Keratinocyte (primary cell): ENCODE results near the gene SACS. TPM values are rescaled to one million over a fixed set of nuclear protein-coding genes. Genes with fewer than 3 reads are reported as not detected.

ENCODE experiments used
- DNase-seq: peaks from one replicate; pipeline ENCODE4 v3.0.0-alpha.2; 2011; ENCODE audit warnings: low read depth, missing footprints, low spot score
- FAIRE-seq: peaks from 2 replicates; lab custom pipeline; 2011; peaks lifted over from hg19 to GRCh38; lab: Jason Lieb, UNC
- H2AFZ ChIP-seq: 2 replicates; pipeline ENCODE4 v1.6.0; 2012; ENCODE audit warnings: low read length, control low read depth, inconsistent platforms; ENCODE audit not compliant: control insufficient read depth
- H3K27ac ChIP-seq: 2 replicates; pipeline ENCODE4 v1.5.1; 2011; ENCODE audit warnings: low read length; ENCODE audit not compliant: control insufficient read depth, insufficient read depth
- H3K27me3 ChIP-seq: 3 replicates; pipeline ENCODE4 v1.6.0; 2011; ENCODE audit warnings: low read length; ENCODE audit not compliant: control insufficient read depth, insufficient read depth; ENCODE audit errors: extremely low read depth
- H3K36me3 ChIP-seq, 2 experiments: 2 replicates in 1 of 2; 3 replicates in 1 of 2; pipeline ENCODE4 v1.5.1; 2011; ENCODE audit warnings: low read length in 2 of 2, mild to moderate bottlenecking in 1 of 2; ENCODE audit not compliant: control insufficient read depth in 2 of 2, insufficient read depth in 2 of 2; ENCODE audit errors: extremely low read depth in 1 of 2
- H3K4me1 ChIP-seq: 3 replicates; pipeline ENCODE4 v1.5.1; 2011; ENCODE audit warnings: low read length; ENCODE audit not compliant: control insufficient read depth, insufficient read depth; ENCODE audit errors: extremely low read depth
- H3K4me2 ChIP-seq: 3 replicates; pipeline ENCODE4 v1.6.0; 2011; ENCODE audit warnings: low read depth, low read length; ENCODE audit not compliant: control insufficient read depth, insufficient read depth; ENCODE audit errors: extremely low read depth
- H3K4me3 ChIP-seq, 3 experiments: fragments of 200-600 bp in 1 of 3; sonication (generic) in 1 of 3; 2 replicates in 2 of 3; 3 replicates in 1 of 3; pipeline ENCODE4 v1.5.1; 2011 to 2016; ENCODE audit warnings: low read length in 3 of 3, mild to moderate bottlenecking in 3 of 3, control low read depth in 2 of 3, inconsistent platforms in 1 of 3, low read depth in 1 of 3, mixed read lengths in 1 of 3, mixed run types in 1 of 3, moderate library complexity in 1 of 3; ENCODE audit not compliant: control insufficient read depth in 2 of 3, insufficient read depth in 2 of 3; ENCODE audit errors: extremely low read depth in 1 of 3
- H3K79me2 ChIP-seq: 2 replicates; pipeline ENCODE4 v1.6.0; 2012; ENCODE audit warnings: low read length; ENCODE audit not compliant: control insufficient read depth, insufficient read depth
- H3K9ac ChIP-seq: 3 replicates; pipeline ENCODE4 v1.6.0; 2011; ENCODE audit warnings: low read length; ENCODE audit not compliant: control insufficient read depth, insufficient read depth; ENCODE audit errors: extremely low read depth
- H3K9me1 ChIP-seq: 3 replicates; pipeline ENCODE4 v1.6.0; 2011; ENCODE audit warnings: low read length; ENCODE audit not compliant: control insufficient read depth, insufficient read depth; ENCODE audit errors: extremely low read depth
- H3K9me3 ChIP-seq: 2 replicates; pipeline ENCODE4 v1.5.1; 2012; ENCODE audit warnings: low read depth, low read length; ENCODE audit not compliant: control insufficient read depth
- H4K20me1 ChIP-seq: 3 replicates; pipeline ENCODE4 v1.6.0; 2011; ENCODE audit warnings: low read length; ENCODE audit not compliant: control insufficient read depth, insufficient read depth; ENCODE audit errors: extremely low read depth
- EZH2 ChIP-seq: IDR thresholded peaks from one replicate; pipeline ENCODE4 v1.6.1; 2012; ENCODE audit warnings: inconsistent platforms, mild to moderate bottlenecking, low read length, moderate library complexity
- dilution Hi-C: fragments of 300-500 bp; cut with MboI; formaldehyde crosslinking; loops from one replicate; pipeline ENCODE4 v1.7.0; 2020; ENCODE audit warnings: low sequenced_read_pairs; ENCODE audit not compliant: extremely low pct_ligation_motif_present
- polyA plus RNA-seq, 5 experiments: library from polyadenylated mRNA; depleted of rRNA in 3 of 5; stranded (reverse) in 3 of 5; stranded (forward) in 1 of 5; unstranded in 1 of 5; fragments of >200 nt; gene quantifications; 1 replicate in 1 of 5; 2 replicates in 3 of 5; 3 replicates in 1 of 5; pipeline versions ENCODE4 v1.2.1 to v1.2.3, GENCODE V29; 2011 to 2012; ENCODE audit warnings: missing spikeins in 2 of 5, low read depth in 1 of 5, low replicate concordance in 1 of 5
- TF ChIP-seq, protein P1 (sequence below), 3 experiments: IDR thresholded peaks in 1 of 3; conservative IDR thresholded peaks in 1 of 3; optimal IDR thresholded peaks in 1 of 3; 2 replicates in 2 of 3; 3 replicates in 1 of 3; pipeline versions ENCODE3 to v1.5.1; 2011; ENCODE audit warnings: low read length in 3 of 3, mild to moderate bottlenecking in 3 of 3, moderate library complexity in 2 of 3, control low read depth in 1 of 3, inconsistent platforms in 1 of 3; ENCODE audit not compliant: insufficient read depth in 2 of 3; ENCODE audit errors: extremely low read depth in 1 of 3

The SACS gene
- polyA plus RNA-seq, 1 donor (not counting 4 experiments of a cell fraction or from before 2014, with no cell fraction given): 13.5 TPM

DNA sequence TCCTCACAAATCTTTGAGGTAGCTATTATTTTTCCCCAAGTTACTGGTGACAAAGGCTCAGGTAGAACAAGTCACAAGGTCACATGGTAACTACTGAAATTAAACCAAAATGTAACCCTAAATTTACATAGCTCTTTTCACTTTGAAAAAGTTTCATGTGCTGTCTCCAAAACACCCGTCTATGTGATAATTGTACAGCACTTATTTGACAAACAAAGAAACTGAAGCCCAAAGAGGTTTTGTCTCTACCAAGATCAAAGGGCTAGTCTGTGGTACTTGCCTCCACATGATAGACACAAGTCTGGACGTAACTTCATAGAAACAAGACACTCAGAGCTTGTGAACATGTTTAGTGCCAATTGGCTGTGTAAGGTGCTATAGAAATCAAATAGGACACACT is 108.3 kb downstream of the SACS start:
- Histone ChIP-seq H3K4me3 (no peak overlapping the region), H3K27me3 (no peaks in the 10 kb centered on the region), H3K4me2 (no peak overlapping the region), H2AFZ (no peak overlapping the region), H3K27ac (no peak overlapping the region), H4K20me1 (no peaks in the 10 kb centered on the region), H3K9me1 (no peaks in the 10 kb centered on the region), H3K4me1 (peaks cover 26% of the 10 kb centered on the region), H3K9ac (no peak overlapping the region), H3K36me3 (no peaks in the 10 kb centered on the region), H3K9me3 (no peaks in the 10 kb centered on the region), H3K79me2 (no peaks in the 10 kb centered on the region)
- FAIRE-seq (peak; percentile 46), DNase-seq (no peak)
- dilution Hi-C loops: no loop called here
- TF ChIP-seq EZH2: no peak
- TF ChIP-seq, protein P1, sequence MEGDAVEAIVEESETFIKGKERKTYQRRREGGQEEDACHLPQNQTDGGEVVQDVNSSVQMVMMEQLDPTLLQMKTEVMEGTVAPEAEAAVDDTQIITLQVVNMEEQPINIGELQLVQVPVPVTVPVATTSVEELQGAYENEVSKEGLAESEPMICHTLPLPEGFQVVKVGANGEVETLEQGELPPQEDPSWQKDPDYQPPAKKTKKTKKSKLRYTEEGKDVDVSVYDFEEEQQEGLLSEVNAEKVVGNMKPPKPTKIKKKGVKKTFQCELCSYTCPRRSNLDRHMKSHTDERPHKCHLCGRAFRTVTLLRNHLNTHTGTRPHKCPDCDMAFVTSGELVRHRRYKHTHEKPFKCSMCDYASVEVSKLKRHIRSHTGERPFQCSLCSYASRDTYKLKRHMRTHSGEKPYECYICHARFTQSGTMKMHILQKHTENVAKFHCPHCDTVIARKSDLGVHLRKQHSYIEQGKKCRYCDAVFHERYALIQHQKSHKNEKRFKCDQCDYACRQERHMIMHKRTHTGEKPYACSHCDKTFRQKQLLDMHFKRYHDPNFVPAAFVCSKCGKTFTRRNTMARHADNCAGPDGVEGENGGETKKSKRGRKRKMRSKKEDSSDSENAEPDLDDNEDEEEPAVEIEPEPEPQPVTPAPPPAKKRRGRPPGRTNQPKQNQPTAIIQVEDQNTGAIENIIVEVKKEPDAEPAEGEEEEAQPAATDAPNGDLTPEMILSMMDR (optimal IDR thresholded peaks at IDR 0.05 in 1 of 3, IDR thresholded peaks at IDR 0.05 in 1 of 3, conservative IDR thresholded peaks at IDR 0.05 in 1 of 3; ENCODE audit: extremely low read depth in 1 of 3, insufficient read depth in 2 of 3, low read length in 3 of 3): no peak

DNA sequence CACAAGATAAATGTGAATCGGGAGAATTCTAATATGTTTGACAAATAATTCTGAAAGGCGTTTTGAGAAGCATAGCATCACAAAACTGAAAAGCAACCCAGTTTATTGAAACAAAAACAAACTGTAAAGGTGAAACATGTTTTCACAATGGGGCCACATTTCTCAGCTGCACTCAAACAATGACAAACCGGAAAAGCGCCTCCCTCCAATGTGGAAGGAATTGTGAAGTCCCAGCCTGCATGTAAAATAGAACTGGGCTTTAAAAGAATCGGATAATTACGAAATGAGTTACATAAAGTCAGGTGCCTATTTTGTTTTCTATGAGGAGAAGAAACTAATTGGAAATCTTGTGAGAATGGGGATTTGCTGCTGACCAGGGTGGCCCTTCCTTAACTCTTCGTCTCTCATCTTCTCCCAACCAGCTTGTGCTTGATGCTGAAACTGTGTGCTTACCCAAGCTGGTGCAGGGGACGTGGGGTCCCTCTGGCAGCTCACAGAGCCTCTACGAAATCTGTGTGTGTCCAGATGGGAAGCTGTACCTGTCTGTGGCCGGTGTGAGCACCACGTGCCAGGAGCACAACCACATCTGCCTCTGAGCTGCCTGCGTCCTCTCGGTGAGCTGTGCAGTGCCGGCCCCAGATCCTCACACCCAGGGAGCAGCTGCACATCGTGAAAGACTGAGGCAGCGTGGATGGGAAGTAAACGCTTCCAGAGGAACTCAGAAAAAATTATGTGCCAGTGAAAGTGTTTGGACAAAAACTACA is 109.4 kb downstream of the SACS start:
- Histone ChIP-seq H3K27ac (no peak overlapping the region), H3K9me3 (no peaks in the 10 kb centered on the region), H3K4me3 (no peak overlapping the region), H3K36me3 (no peaks in the 10 kb centered on the region), H3K27me3 (no peaks in the 10 kb centered on the region), H3K4me2 (no peak overlapping the region), H3K79me2 (no peaks in the 10 kb centered on the region), H3K9ac (no peak overlapping the region), H2AFZ (no peak overlapping the region), H4K20me1 (no peaks in the 10 kb centered on the region), H3K9me1 (no peaks in the 10 kb centered on the region), H3K4me1 (peaks cover 26% of the 10 kb centered on the region)
- dilution Hi-C loops: no loop called here
- FAIRE-seq (no peak), DNase-seq (no peak)
- TF ChIP-seq, protein P1 (optimal IDR thresholded peaks at IDR 0.05 in 1 of 3, IDR thresholded peaks at IDR 0.05 in 1 of 3, conservative IDR thresholded peaks at IDR 0.05 in 1 of 3; ENCODE audit: extremely low read depth in 1 of 3, insufficient read depth in 2 of 3, low read length in 3 of 3): no peak
- no peak for TF ChIP-seq EZH2
